NOMO-1 treated with dmso at 0.1 percent for 144 hours (cell line): ENCODE results near the gene DNPH1.

ENCODE experiments used
- DNase-seq: peaks from one replicate; lab custom pipeline; 2025; ENCODE audit not compliant: unreplicated experiment; lab: John Stamatoyannopoulos, UW

DNPH1 gene

GRCh38 chr6:43247114-43247999 is 18.1 kb upstream of the DNPH1 start:
- peak; percentile 61 for DNase-seq

GRCh38 chr6:43246301-43247113 is 17.2 kb upstream of the DNPH1 start:
- peak; percentile 53 for DNase-seq

GRCh38 chr6:43243664-43244321 is 14.5 kb upstream of the DNPH1 start:
- DNase-seq = no peak

- DNase-seq = no peak
Measured at GRCh38 chr6:43242908-43243663, 13.8 kb upstream of the DNPH1 start, which contains the start of gene TTBK1. Gene TTBK1 (plus strand): TSS chr6:43243481. CDS start chr6:43246661, 3,180 bp downstream.

- no peak for DNase-seq
Measured at GRCh38 chr6:43241446-43241845, 12.2 kb upstream of the DNPH1 start.

- no peak for DNase-seq
Measured at GRCh38 chr6:43240950-43241349, 11.7 kb upstream of the DNPH1 start.

- DNase-seq = no peak
Measured at GRCh38 chr6:43239054-43239453, 9.8 kb upstream of the DNPH1 start.

- DNase-seq = no peak
Measured at GRCh38 chr6:43235841-43236240, 6.6 kb upstream of the DNPH1 start.

- no peak for DNase-seq
Measured at GRCh38 chr6:43231735-43232450, 2.6 kb upstream of the DNPH1 start.

GRCh38 chr6:43231053-43231452 is 1.8 kb upstream of the DNPH1 start:
- DNase-seq = no peak

GRCh38 chr6:43229803-43230620 is 731 bp upstream of the DNPH1 start:
- no peak for DNase-seq

- no peak for DNase-seq
Measured at GRCh38 chr6:43226192-43226851, 3.0 kb downstream of the DNPH1 start.

GRCh38 chr6:43223175-43223574 is 6.1 kb downstream of the DNPH1 start:
- DNase-seq = no peak

GRCh38 chr6:43222418-43223059 is 6.7 kb downstream of the DNPH1 start:
- no peak for DNase-seq

- DNase-seq = no peak
Measured at GRCh38 chr6:43221046-43221972, 8.0 kb downstream of the DNPH1 start.

GRCh38 chr6:43220439-43220951 is 8.8 kb downstream of the DNPH1 start:
- DNase-seq = no peak

- DNase-seq = no peak
Measured at GRCh38 chr6:43219814-43220213, 9.5 kb downstream of the DNPH1 start.
